Measurements from ENCODE around the gene RAB34.

The RAB34 gene

DNA sequence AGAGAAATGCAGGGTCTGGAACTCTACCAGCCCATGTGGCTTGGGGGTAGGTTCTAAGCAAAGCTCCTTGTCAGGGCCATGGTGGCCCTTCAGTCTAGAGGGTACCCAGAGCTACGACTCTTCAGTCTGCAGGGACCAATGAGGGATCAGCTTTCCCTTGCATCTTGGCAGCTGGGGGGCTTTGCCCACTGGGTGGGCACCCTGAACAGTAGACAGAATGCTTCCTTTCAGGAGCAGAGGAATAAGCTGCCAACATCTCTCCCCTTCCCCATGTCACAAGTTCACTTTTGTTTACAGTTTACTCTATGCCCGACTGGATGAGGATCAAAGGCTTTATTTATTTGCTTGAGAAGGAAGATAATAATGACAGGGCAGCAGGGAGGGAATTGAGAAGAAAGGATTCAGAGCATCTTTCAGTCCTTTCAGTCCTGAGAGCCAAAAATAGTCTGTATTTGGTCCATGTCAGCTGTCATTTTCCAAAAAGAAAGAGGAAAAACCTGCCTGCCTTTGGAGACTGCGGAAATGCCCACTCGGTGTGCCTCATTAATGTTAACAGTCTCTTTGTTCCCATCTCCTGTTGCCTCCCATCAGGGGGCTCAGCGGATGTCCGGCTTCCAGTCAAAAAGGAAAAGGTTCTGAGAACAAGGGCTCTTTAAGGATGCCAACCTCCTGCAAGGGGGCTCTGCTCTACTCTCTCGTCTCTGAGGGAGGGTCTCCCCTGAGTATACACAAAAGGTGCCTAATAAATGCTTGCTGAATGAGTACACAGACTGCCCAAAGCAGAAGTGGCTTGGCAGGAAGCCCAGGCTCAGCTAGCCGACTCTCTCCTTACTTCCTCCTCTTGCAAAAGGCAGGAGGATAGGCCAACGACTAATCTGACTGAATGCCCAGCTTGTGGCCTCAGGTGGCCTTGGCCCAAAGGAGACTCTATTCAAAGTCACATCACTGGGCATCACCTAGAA, 43.2 kb upstream of the RAB34 start:
- Histone ChIP-seq H3K9me3 (no peaks in the 10 kb centered on the region), H3K4me1 (peaks cover 0 to 11% (median 0%) of the 10 kb centered on the region in 4 donors), H3K27me3 (no peaks in the 10 kb centered on the region), H3K36me3 (peaks cover 23 to 55% (median 42%) of the 10 kb centered on the region in 3 donors), H3K4me3 (no peak overlapping the region), H3K27ac (no peak overlapping the region)
- intact Hi-C loops (cut with DNase I; ENCODE audit: low total_unique reads): loop anchor here (5.0 to 10.0 kb wide), 2 partner anchors 84 to 156 kb away; partner anchors contain the start of gene FAM222B
- TF ChIP-seq, protein P1, sequence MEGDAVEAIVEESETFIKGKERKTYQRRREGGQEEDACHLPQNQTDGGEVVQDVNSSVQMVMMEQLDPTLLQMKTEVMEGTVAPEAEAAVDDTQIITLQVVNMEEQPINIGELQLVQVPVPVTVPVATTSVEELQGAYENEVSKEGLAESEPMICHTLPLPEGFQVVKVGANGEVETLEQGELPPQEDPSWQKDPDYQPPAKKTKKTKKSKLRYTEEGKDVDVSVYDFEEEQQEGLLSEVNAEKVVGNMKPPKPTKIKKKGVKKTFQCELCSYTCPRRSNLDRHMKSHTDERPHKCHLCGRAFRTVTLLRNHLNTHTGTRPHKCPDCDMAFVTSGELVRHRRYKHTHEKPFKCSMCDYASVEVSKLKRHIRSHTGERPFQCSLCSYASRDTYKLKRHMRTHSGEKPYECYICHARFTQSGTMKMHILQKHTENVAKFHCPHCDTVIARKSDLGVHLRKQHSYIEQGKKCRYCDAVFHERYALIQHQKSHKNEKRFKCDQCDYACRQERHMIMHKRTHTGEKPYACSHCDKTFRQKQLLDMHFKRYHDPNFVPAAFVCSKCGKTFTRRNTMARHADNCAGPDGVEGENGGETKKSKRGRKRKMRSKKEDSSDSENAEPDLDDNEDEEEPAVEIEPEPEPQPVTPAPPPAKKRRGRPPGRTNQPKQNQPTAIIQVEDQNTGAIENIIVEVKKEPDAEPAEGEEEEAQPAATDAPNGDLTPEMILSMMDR (IDR thresholded peaks at IDR 0.05): no peak
- peak in 1 of 2 donors; percentile 72 for DNase-seq

DNA sequence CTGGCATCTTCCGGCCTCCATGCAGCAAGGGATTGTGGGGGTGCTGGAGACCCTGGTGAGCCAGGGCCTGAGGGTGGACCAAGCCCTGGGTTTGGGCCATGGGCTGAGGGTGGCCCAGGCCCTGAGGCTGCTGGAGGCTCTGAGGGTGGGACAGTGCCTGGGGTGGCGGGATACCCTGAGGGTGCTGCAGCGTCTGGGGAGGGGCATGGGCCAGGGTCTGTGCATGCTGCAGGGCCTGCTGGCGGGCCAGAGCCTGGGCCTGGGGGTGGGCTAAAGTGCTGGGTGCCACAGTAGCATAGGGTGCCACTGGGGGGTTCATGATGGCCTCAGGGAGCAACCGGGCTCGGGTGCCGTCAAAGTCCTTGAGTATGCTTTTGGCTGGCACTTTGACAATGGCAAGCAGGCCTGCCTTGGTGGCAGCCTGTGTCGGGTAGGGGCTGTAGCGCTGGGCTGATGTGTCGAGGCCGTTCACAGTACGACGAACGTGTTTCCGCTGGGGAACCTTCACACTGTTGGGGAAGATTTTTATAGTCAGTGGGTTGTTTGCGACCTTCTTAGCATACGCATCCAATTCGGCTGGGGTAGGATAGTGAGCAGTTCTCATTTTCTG, 41.7 kb upstream of the RAB34 start:
- peaks cover 0 to 11% (median 0%) of the 10 kb centered on the region in 4 donors for H3K4me1 ChIP-seq
- TF ChIP-seq, protein P1 (IDR thresholded peaks at IDR 0.05): no peak
- no peak overlapping the region for H3K4me3 ChIP-seq
- H3K9me3 ChIP-seq: no peaks in the 10 kb centered on the region
- no peak overlapping the region for H3K27ac ChIP-seq
- intact Hi-C loops (cut with DNase I; ENCODE audit: low total_unique reads): no loop called here
- H3K36me3 ChIP-seq: peaks cover 17 to 42% (median 36%) of the 10 kb centered on the region in 3 donors
- no peaks in the 10 kb centered on the region for H3K27me3 ChIP-seq
- peak in 1 of 2 donors; percentile 56 for DNase-seq

DNA sequence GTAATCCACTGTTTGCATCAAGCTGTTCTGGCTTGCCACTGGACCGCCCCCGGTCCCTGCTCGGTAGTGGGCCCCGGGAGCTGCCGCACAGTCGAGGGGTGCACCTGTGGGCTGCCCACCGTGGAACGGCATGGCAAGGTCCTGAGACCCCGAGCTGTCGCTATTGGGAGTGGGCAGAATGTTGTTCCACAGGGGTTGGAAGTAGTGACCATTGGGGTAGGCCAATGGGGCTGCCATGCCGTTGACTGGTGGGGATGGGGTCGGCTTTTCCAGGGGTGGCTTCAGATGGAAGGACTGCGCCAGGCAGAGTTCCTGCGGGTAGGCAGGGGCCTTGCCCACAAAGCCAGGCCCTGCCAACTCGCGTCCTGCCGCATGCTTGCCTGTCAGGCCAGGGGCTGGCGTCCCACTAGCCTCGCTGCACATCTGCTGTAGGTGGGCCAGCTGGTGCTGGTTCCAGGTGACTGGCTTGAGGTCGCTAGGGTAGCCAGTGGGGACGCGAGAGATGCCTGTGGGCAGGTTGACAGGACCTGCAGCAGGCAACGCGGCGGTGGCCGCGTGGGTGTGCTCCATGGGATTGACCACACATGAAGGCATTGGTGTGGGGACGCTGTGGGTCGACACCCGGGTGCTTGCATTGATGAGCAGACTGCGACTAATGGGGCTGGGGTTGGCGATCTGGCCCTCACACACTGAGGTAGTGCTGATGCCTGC, 40.9 kb upstream of the RAB34 start:
- Histone ChIP-seq H3K27ac (no peak overlapping the region), H3K4me3 (no peak overlapping the region), H3K9me3 (no peaks in the 10 kb centered on the region), H3K4me1 (peaks cover 0 to 11% (median 0%) of the 10 kb centered on the region in 4 donors), H3K36me3 (peaks cover 17 to 40% (median 34%) of the 10 kb centered on the region in 3 donors), H3K27me3 (no peaks in the 10 kb centered on the region)
- DNase-seq: peak in 1 of 2 donors; percentile 66
- TF ChIP-seq, protein P1 (IDR thresholded peaks at IDR 0.05): no peak
- intact Hi-C loops (cut with DNase I; ENCODE audit: low total_unique reads): no loop called here

DNA sequence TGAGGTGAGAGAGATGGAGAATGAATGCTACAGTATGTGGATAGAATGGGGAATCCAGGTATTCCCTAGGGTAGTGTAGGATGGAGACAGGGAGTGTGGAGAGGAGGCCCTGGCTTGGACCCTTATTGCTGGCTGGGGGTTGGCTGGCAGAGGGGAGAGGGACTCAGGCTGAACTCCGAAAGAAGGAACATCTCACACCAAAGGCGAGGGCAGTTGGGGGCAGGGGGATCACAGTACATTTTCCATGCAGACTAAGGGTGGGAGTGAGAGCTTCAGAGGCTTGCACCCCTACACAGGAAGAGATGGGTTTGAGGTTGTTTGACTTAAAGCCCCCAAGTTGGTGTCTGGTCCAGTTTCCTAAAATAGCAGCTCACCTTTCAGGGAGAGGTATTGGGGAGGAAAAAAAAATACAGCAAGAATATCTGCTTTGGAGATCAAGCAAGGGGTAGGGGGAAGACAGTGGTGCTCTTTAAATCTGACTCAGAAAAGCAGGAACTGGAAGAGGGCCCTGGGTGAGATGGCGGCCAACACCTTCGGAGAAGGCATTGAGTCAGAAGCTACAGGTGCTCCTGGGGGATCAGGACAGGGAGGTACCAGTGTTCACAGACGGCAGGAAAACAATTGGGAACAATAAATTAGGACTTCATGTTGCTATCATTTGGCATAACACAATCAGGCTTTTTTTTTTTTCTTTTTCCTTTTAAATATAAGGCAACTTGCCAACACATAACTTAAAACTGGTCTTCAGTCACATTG, 38.6 kb upstream of the RAB34 start:
- TF ChIP-seq, protein P1 (IDR thresholded peaks at IDR 0.05): no peak
- peaks cover 17 to 40% (median 26%) of the 10 kb centered on the region in 3 donors for H3K36me3 ChIP-seq
- peak in 1 of 2 donors; percentile 43 for DNase-seq
- H3K9me3 ChIP-seq: no peaks in the 10 kb centered on the region
- H3K4me1 ChIP-seq: peaks cover 0 to 8% (median 0%) of the 10 kb centered on the region in 4 donors
- H3K27ac ChIP-seq: no peak overlapping the region
- intact Hi-C loops (cut with DNase I; ENCODE audit: low total_unique reads): no loop called here
- no peak overlapping the region for H3K4me3 ChIP-seq
- no peaks in the 10 kb centered on the region for H3K27me3 ChIP-seq

DNA sequence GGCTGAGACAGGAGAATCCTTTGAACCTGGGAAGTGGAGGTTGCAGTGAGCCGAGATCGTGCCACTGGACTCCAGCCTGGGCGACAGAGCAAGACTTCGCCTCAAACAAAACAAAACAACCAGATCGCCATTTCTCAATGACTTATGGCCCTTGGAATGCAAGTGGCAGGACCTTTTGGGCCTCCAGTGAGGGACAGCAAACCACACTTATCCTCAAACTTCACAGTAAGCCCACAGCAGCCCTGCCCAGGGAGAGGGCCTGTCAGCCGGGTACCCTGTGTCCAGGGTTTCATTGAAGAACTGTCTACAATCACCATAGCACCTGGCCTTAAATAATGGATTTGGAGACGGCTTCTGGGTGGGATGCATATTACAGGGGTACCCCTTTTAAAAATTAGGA, 37.8 kb upstream of the RAB34 start:
- Histone ChIP-seq H3K27me3 (no peaks in the 10 kb centered on the region), H3K27ac (no peak overlapping the region), H3K4me3 (no peak overlapping the region), H3K36me3 (peaks cover 17 to 33% (median 22%) of the 10 kb centered on the region in 3 donors), H3K9me3 (no peaks in the 10 kb centered on the region), H3K4me1 (peaks cover 0 to under 1% (median 0%) of the 10 kb centered on the region in 4 donors)
- TF ChIP-seq, protein P1 (IDR thresholded peaks at IDR 0.05): no peak
- intact Hi-C loops (cut with DNase I; ENCODE audit: low total_unique reads): no loop called here
- DNase-seq: no peak
